ENCODE data around the gene SGIP1.

- TF ChIP-seq CTCF (conservative IDR thresholded peaks at IDR 0.05; ENCODE audit: low read depth, low read length) (no peak), EZH2 (IDR thresholded peaks at IDR 0.05; ENCODE audit: borderline replicate concordance, low read depth, low read length, poor library complexity, severe bottlenecking) (no peak)
Measured at GRCh38 chr1:66752671-66753371, 218.9 kb downstream of the SGIP1 start.
